Stimulated activated CD8-positive, alpha-beta memory T cell treated with anti-CD3 and anti-CD28 coated beads, Interleukin-4, amount 100 ng/mL, for 1 hour (primary cell): Measurements from ENCODE around the gene IFITM10.

ENCODE experiments used
- DNase-seq, 2 donors: peaks; one replicate each; pipeline ENCODE4 v3.0.0-alpha.2; 2020; ENCODE audit warnings: low read depth in 2 of 2, low spot score in 1 of 2

Gene IFITM10

GRCh38 chr11:1753229-1753928, 3.0 kb upstream of the IFITM10 start:
- no peak for DNase-seq

GRCh38 chr11:1752907-1753228, 2.5 kb upstream of the IFITM10 start:
- DNase-seq: no peak

GRCh38 chr11:1751999-1752906, 1.9 kb upstream of the IFITM10 start:
- DNase-seq: no peak

GRCh38 chr11:1751531-1751921, 1.1 kb upstream of the IFITM10 start:
- no peak for DNase-seq

- DNase-seq: no peak
These were observed 590 bp upstream of the IFITM10 start for GRCh38 chr11:1750840-1751530.

GRCh38 chr11:1749395-1750351, 722 bp downstream of the IFITM10 start:
- no peak for DNase-seq

- DNase-seq: no peak
These were observed 1.6 kb downstream of the IFITM10 start for GRCh38 chr11:1748636-1749394.

- no peak for DNase-seq
These were observed 2.4 kb downstream of the IFITM10 start for GRCh38 chr11:1747753-1748635.

- DNase-seq: no peak
These were observed 3.2 kb downstream of the IFITM10 start for GRCh38 chr11:1746956-1747752.

GRCh38 chr11:1746511-1746931, 3.9 kb downstream of the IFITM10 start:
- no peak for DNase-seq

- no peak for DNase-seq
These were observed 4.6 kb downstream of the IFITM10 start for GRCh38 chr11:1745701-1746320.

GRCh38 chr11:1744891-1745700, 5.3 kb downstream of the IFITM10 start:
- no peak for DNase-seq

- DNase-seq: no peak
These were observed 6.1 kb downstream of the IFITM10 start for GRCh38 chr11:1744137-1744886.

GRCh38 chr11:1743585-1744136, 6.7 kb downstream of the IFITM10 start:
- no peak for DNase-seq

- DNase-seq: no peak
These were observed 7.4 kb downstream of the IFITM10 start for GRCh38 chr11:1742869-1743584.
